ENCODE data around the gene SNX9. TPM values are rescaled to one million over a fixed set of nuclear protein-coding genes. Genes with fewer than 3 reads are reported as not detected.

SNX9 gene
- polyA plus RNA-seq, 2 of the 4 experiments (the other 2 are of a cell fraction) = 13.9 to 29.8 TPM

- TF ChIP-seq NR3C1 (IDR thresholded peaks at IDR 0.05) = no peak
- no peak for TF ChIP-seq KDM5A (IDR thresholded peaks at IDR 0.05)
- TF ChIP-seq JUNB (IDR thresholded peaks at IDR 0.05) = no peak
- no peak for TF ChIP-seq RNF2 (IDR thresholded peaks at IDR 0.05; ENCODE audit: borderline replicate concordance, low read depth)
- no peak for TF ChIP-seq FOSL2 (IDR thresholded peaks at IDR 0.05)
- TF ChIP-seq FOSL2 (CRISPR knock-in tag; IDR thresholded peaks at IDR 0.05) = no peak
- no peak for TF ChIP-seq GATA3 (IDR thresholded peaks at IDR 0.05; ENCODE audit: borderline replicate concordance)
- TF ChIP-seq FOXS1 (CRISPR knock-in tag; IDR thresholded peaks at IDR 0.05) = no peak
- no peak for TF ChIP-seq HOXB5 (CRISPR knock-in tag; IDR thresholded peaks at IDR 0.05)
- Histone ChIP-seq H3K4me2 (no peak overlapping the region), H3K27ac (no peak overlapping the region), H3K4me1 (no peaks in the 10 kb centered on the region), H3K4me3 (no peak overlapping the region), H3K9me3 (no peaks in the 10 kb centered on the region)
- POLR2A ChIA-PET = no interaction called here
- no peak for DNase-seq (ENCODE audit: low read depth in 1 of 2, low spot score in 1 of 2)
- FAIRE-seq = no peak
- CTCF ChIA-PET = no interaction called here
- WGBS (ENCODE audit: missing lambda C conversion rate) = 96% methylated on average over 7 of the region's 7 CpGs
- ATAC-seq = no peak
Observed at GRCh38 chr6:157927011-157927410, 104.0 kb downstream of the SNX9 start.

- no peak overlapping the region for H3K27ac ChIP-seq
- 92% methylated on average over 13 of the region's 13 CpGs for WGBS (ENCODE audit: missing lambda C conversion rate)
- CTCF ChIA-PET = no interaction called here
Observed at GRCh38 chr6:157928428-157928827, 105.4 kb downstream of the SNX9 start.

More at GRCh38 chr6:157928428-157928827, 105.4 kb downstream of the SNX9 start:
- TF ChIP-seq ELK1 (IDR thresholded peaks at IDR 0.05; ENCODE audit: low read depth, low read length) = no peak
- TF ChIP-seq POLR2AphosphoS2 (conservative IDR thresholded peaks at IDR 0.05; ENCODE audit: low read length) = no peak
- TF ChIP-seq BHLHE40 (IDR thresholded peaks at IDR 0.05; ENCODE audit: low read depth, low read length) = no peak
- no peak for TF ChIP-seq HDAC2 (IDR thresholded peaks at IDR 0.05)
- no peak for TF ChIP-seq ATOH8 (CRISPR knock-in tag; IDR thresholded peaks at IDR 0.05; ENCODE audit: low read depth)
- TF ChIP-seq JUNB (IDR thresholded peaks at IDR 0.05) = no peak
- TF ChIP-seq SMC3 (IDR thresholded peaks at IDR 0.05) = no peak
- no peak for TF ChIP-seq MAZ (IDR thresholded peaks at IDR 0.05; ENCODE audit: borderline replicate concordance, low read depth, low read length)
- TF ChIP-seq PHF8 (IDR thresholded peaks at IDR 0.05; ENCODE audit: borderline replicate concordance, low read depth) = no peak
- no peak for TF ChIP-seq CBX2 (IDR thresholded peaks at IDR 0.05; ENCODE audit: borderline replicate concordance, low read depth)
- no peak for TF ChIP-seq EHMT2 (IDR thresholded peaks at IDR 0.05; ENCODE audit: low read depth)
- TF ChIP-seq RCOR1 (IDR thresholded peaks at IDR 0.05; ENCODE audit: low read depth, low read length) = no peak
- TF ChIP-seq RFX5 (IDR thresholded peaks at IDR 0.05) = no peak
- TF ChIP-seq CTCF (IDR thresholded peaks at IDR 0.05) = no peak
- no peak for TF ChIP-seq BCL3 (IDR thresholded peaks at IDR 0.05)
- no peak for TF ChIP-seq MAX (IDR thresholded peaks at IDR 0.05)
- no peak for TF ChIP-seq CHD4 (IDR thresholded peaks at IDR 0.05; ENCODE audit: borderline replicate concordance)
- no peak for TF ChIP-seq FOSL2 (IDR thresholded peaks at IDR 0.05)
- TF ChIP-seq FOSL2 (CRISPR knock-in tag; IDR thresholded peaks at IDR 0.05) = no peak
- Histone ChIP-seq H3K9me3 (no peaks in the 10 kb centered on the region), H3K4me3 (no peak overlapping the region), H3K4me1 (no peaks in the 10 kb centered on the region), H3K4me2 (no peak overlapping the region)
- ATAC-seq = no peak
- DNase-seq (ENCODE audit: low read depth in 1 of 2, low spot score in 1 of 2) = no peak
- FAIRE-seq = no peak
- POLR2A ChIA-PET = no interaction called here

All from A549 (cell line).